ENCODE results near the gene EP400. TPM values are rescaled to one million over a fixed set of nuclear protein-coding genes. Genes with fewer than 3 reads are reported as not detected.
A peak's percentile ranks its signal among the peaks of the same experiment; 100 is the strongest.

The EP400 gene
- total and polyA plus RNA-seq, 2 of the 13 experiments (the other 11 are each of a cell fraction or from before 2014, with no cell fraction given), result 4.9 to 5.0 TPM

- TF ChIP-seq AGO2 (optimal IDR thresholded peaks at IDR 0.05; ENCODE audit: low read depth, low read length) (peak; percentile 45), ZNF275 (CRISPR knock-in tag; IDR thresholded peaks at IDR 0.05; ENCODE audit: borderline replicate concordance) (no peak), CSRNP2 (CRISPR knock-in tag; conservative IDR thresholded peaks at IDR 0.05; ENCODE audit: low read depth) (no peak)
- Histone ChIP-seq H3K9me3 (ENCODE audit: low read length) (no peaks in the 10 kb centered on the region), H3K27me3 (ENCODE audit: control insufficient read depth in 1 of 2, insufficient read depth in 2 of 2, low read length in 2 of 2) (no peaks in the 10 kb centered on the region), H3K27ac (ENCODE audit: extremely low read length, insufficient read depth, low read length) (no peak overlapping the region), H3K4me3 (replicated peaks in 1 of 3; ENCODE audit: insufficient read depth in 1 of 3, low read depth in 2 of 3, low read length in 3 of 3) (no peak overlapping the region), H3K9ac (ENCODE audit: insufficient read depth, low read depth, low read length) (no peak overlapping the region), H3K4me2 (ENCODE audit: low read depth, low read length) (no peak overlapping the region), H3K79me2 (ENCODE audit: insufficient read depth, low read length) (no peaks in the 10 kb centered on the region), H3K36me3 (replicated peaks in 1 of 2; ENCODE audit: control insufficient read depth in 1 of 2, insufficient read depth in 2 of 2, low read length in 2 of 2) (peaks cover 23 to 68% of the 10 kb centered on the region in 2 experiments; a peak in 4 of 5 replicates), H3K4me1 (ENCODE audit: insufficient read depth, low read length) (no peaks in the 10 kb centered on the region), H2AFZ (ENCODE audit: low read length) (no peak overlapping the region), H4K20me1 (ENCODE audit: insufficient read depth, low read length) (no peaks in the 10 kb centered on the region)
- no peak for ATAC-seq
- BruUV-seq (replicated peaks), result no TSS peak
- intact Hi-C loops (cut with micrococcal nuclease; ENCODE audit: unreplicated experiment) (no loop called here), in situ Hi-C loops (cut with HindIII; ENCODE audit: extremely low pct_ligation_motif_present, low pct_unique_long_range_greater_than_20kb) (no loop called here)
- WGBS (ENCODE audit: low lambda C conversion rate), result 96% methylated on average over 14 of the region's 26 CpGs
- CTCF ChIA-PET (ENCODE audit: low intra/inter-chr PET ratio, low total read pairs), result no interaction called here
- POLR2A ChIA-PET, result no interaction called here
- DNase-seq (ENCODE audit: low spot score), result no peak
- FAIRE-seq, result no peak
These were observed 119.7 kb downstream of the EP400 start for GRCh38 chr12:132069336-132069985.

- BruUV-seq (replicated peaks), result no TSS peak
- H4K20me1 ChIP-seq (ENCODE audit: insufficient read depth, low read length), result no peaks in the 10 kb centered on the region
- no peaks in the 10 kb centered on the region for H3K79me2 ChIP-seq (ENCODE audit: insufficient read depth, low read length)
- H3K27me3 ChIP-seq (ENCODE audit: control insufficient read depth in 1 of 2, insufficient read depth in 2 of 2, low read length in 2 of 2), result no peaks in the 10 kb centered on the region
- no peak overlapping the region for H3K4me2 ChIP-seq (ENCODE audit: low read depth, low read length)
- ChIA-PET CTCF (ENCODE audit: low intra/inter-chr PET ratio, low total read pairs) (no interaction called here), POLR2A (no interaction called here)
- FAIRE-seq, result no peak
- intact Hi-C loops (cut with micrococcal nuclease; ENCODE audit: unreplicated experiment) (no loop called here), in situ Hi-C loops (cut with HindIII; ENCODE audit: extremely low pct_ligation_motif_present, low pct_unique_long_range_greater_than_20kb) (no loop called here)
- 98% methylated on average over 8 of the region's 8 CpGs for WGBS (ENCODE audit: low lambda C conversion rate)
- no peak overlapping the region for H3K4me3 ChIP-seq (replicated peaks in 1 of 3; ENCODE audit: insufficient read depth in 1 of 3, low read depth in 2 of 3, low read length in 3 of 3)
- TF ChIP-seq MTA3 (CRISPR knock-in tag; IDR thresholded peaks at IDR 0.05), result no peak
- TF ChIP-seq MAZ (IDR thresholded peaks at IDR 0.05; ENCODE audit: borderline replicate concordance, low read depth, low read length), result no peak
- no peak for TF ChIP-seq MAZ (CRISPR knock-in tag; IDR thresholded peaks at IDR 0.05; ENCODE audit: low read depth)
- H2AFZ ChIP-seq (ENCODE audit: low read length), result no peak overlapping the region
- peaks cover 23 to 68% of the 10 kb centered on the region in 2 experiments; a peak in 4 of 5 replicates for H3K36me3 ChIP-seq (replicated peaks in 1 of 2; ENCODE audit: control insufficient read depth in 1 of 2, insufficient read depth in 2 of 2, low read length in 2 of 2)
- no peak overlapping the region for H3K9ac ChIP-seq (ENCODE audit: insufficient read depth, low read depth, low read length)
- no peak for DNase-seq (ENCODE audit: low spot score)
- H3K27ac ChIP-seq (ENCODE audit: extremely low read length, insufficient read depth, low read length), result no peak overlapping the region
- H3K4me1 ChIP-seq (ENCODE audit: insufficient read depth, low read length), result no peaks in the 10 kb centered on the region
- no peak for ATAC-seq
- H3K9me3 ChIP-seq (ENCODE audit: low read length), result no peaks in the 10 kb centered on the region
These were observed 120.6 kb downstream of the EP400 start for GRCh38 chr12:132070298-132070697.
